K562 (cell line): ENCODE measurements around the gene SH3PXD2B. TPM values are rescaled to one million over a fixed set of nuclear protein-coding genes. Genes with fewer than 3 reads are reported as not detected.

Experiments
- ARNT ChIP-seq, 2 experiments: fragments of 450-650 bp; IDR thresholded peaks; 2 replicates each; pipeline ENCODE4 v1.6.1; 2016; ENCODE audit warnings: mild to moderate bottlenecking in 1 of 2
- CEBPG ChIP-seq, 3 experiments: fragments of 200-800 bp in 1 of 3; sonication (Bioruptor generic) in 1 of 3; sonication (generic) in 1 of 3; formaldehyde crosslinking in 1 of 3; IDR thresholded peaks in 2 of 3; conservative IDR thresholded peaks in 1 of 3; 2 replicates each; pipeline versions ENCODE4 v1.6.1 to v1.8.0; 2016 to 2022; ENCODE audit warnings: missing compliant biosample characterization in 2 of 3, missing genetic modification characterization in 2 of 3, mild to moderate bottlenecking in 1 of 3, missing genetic modification reagents in 1 of 3
- CREB1 ChIP-seq, 2 experiments: sonication (generic) in 1 of 2; formaldehyde crosslinking in 1 of 2; IDR thresholded peaks; 2 replicates each; pipeline versions ENCODE4 v1.6.1 to v1.8.0; 2012 to 2022; ENCODE audit warnings: inconsistent platforms in 1 of 2, mild to moderate bottlenecking in 1 of 2, missing genetic modification reagents in 1 of 2, moderate library complexity in 1 of 2
- DDX20 ChIP-seq: fragments of 450-650 bp; IDR thresholded peaks from 2 replicates; pipeline ENCODE4 v1.6.1; 2016; ENCODE audit warnings: missing genetic modification characterization, low read depth, mild to moderate bottlenecking, missing compliant biosample characterization, moderate library complexity
- E2F5 ChIP-seq: sonication (generic); formaldehyde crosslinking; IDR thresholded peaks from 2 replicates; pipeline ENCODE4 v1.8.0; 2022; ENCODE audit warnings: mild to moderate bottlenecking, missing genetic modification reagents
- ELF4 ChIP-seq: fragments of 450-650 bp; formaldehyde crosslinking; IDR thresholded peaks from 2 replicates; pipeline ENCODE4 v1.4.0; 2022; ENCODE audit warnings: missing genetic modification characterization
- GATAD2A ChIP-seq: fragments of 450-650 bp; IDR thresholded peaks from 2 replicates; pipeline ENCODE4 v1.6.1; 2017
- HDAC8 ChIP-seq: fragments of 450-650 bp; IDR thresholded peaks from 2 replicates; pipeline ENCODE4 v1.6.1; 2016; ENCODE audit warnings: mild to moderate bottlenecking, missing genetic modification characterization, moderate library complexity, missing compliant biosample characterization
- HNRNPH1 ChIP-seq: fragments of 200-400 bp; formaldehyde crosslinking; optimal IDR thresholded peaks from 2 replicates; pipeline ENCODE3; 2017; ENCODE audit warnings: low read depth, mild to moderate bottlenecking, low read length, moderate library complexity
- JUND ChIP-seq, 2 experiments: IDR thresholded peaks; 2 replicates in 1 of 2; 3 replicates in 1 of 2; pipeline ENCODE4 v1.6.1; 2011; ENCODE audit warnings: borderline replicate concordance in 2 of 2, low read depth in 2 of 2, low read length in 2 of 2, improper control_type of control experiment in 1 of 2, missing biosample characterization in 1 of 2, missing genetic modification characterization in 1 of 2, missing genetic modification reagents in 1 of 2
- MEIS2 ChIP-seq: fragments of 450-650 bp; IDR thresholded peaks from 2 replicates; pipeline ENCODE4 v1.6.1; 2014; ENCODE audit warnings: mild to moderate bottlenecking; ENCODE audit not compliant: partially characterized antibody
- NR2C2 ChIP-seq, 2 experiments: fragments of 200-800 bp in 1 of 2; sonication (Bioruptor generic) in 1 of 2; sonication (generic) in 1 of 2; formaldehyde crosslinking in 1 of 2; IDR thresholded peaks; 2 replicates each; pipeline versions ENCODE4 v1.6.1 to v1.8.0; 2016 to 2022; ENCODE audit warnings: mild to moderate bottlenecking in 1 of 2, missing compliant biosample characterization in 1 of 2, missing genetic modification characterization in 1 of 2, missing genetic modification reagents in 1 of 2
- SMAD4 ChIP-seq: fragments of 250-450 bp; sonication (Bioruptor Pico); conservative IDR thresholded peaks from 2 replicates; pipeline ENCODE4 v1.8.0; 2021; ENCODE audit warnings: inconsistent platforms, mild to moderate bottlenecking, moderate library complexity
- ZBTB49 ChIP-seq: sonication (generic); formaldehyde crosslinking; IDR thresholded peaks from 2 replicates; pipeline ENCODE4 v1.8.0; 2022; ENCODE audit warnings: missing genetic modification reagents, mild to moderate bottlenecking, borderline replicate concordance
- ZC3H11A ChIP-seq: IDR thresholded peaks from 2 replicates; pipeline ENCODE4 v1.6.1; 2012; ENCODE audit warnings: low read depth, low read length, improper control_type of control experiment
- ZC3H8 ChIP-seq: fragments of 450-650 bp; IDR thresholded peaks from 2 replicates; pipeline ENCODE4 v1.6.1; 2017
- ZNF263 ChIP-seq: sonication (generic); formaldehyde crosslinking; IDR thresholded peaks from 2 replicates; pipeline ENCODE4 v1.8.0; 2022; ENCODE audit warnings: mild to moderate bottlenecking, missing genetic modification reagents, borderline replicate concordance
- ZNF449 ChIP-seq: fragments of 250-450 bp; sonication (Bioruptor Pico); IDR thresholded peaks from 2 replicates; pipeline ENCODE4 v1.8.0; 2022; ENCODE audit warnings: moderate library complexity, mild to moderate bottlenecking, inconsistent platforms
- polyA plus RNA-seq, 8 experiments: library from polyadenylated mRNA; depleted of rRNA in 4 of 8; stranded (reverse) in 5 of 8; unstranded in 3 of 8; fragments of >200 nt; fragmentation: Nextera tagmentation in 2 of 8; fragmentation: Illumina TruSeq in 1 of 8; extraction: Ambion mirVana in 2 of 8; extraction: Trizol in 1 of 8; gene quantifications; 2 replicates each; pipeline versions ENCODE4 v1.2.1 to v1.2.3, GENCODE V29; 2011 to 2014; ENCODE audit warnings: inconsistent platforms in 1 of 8, missing spikeins in 1 of 8
- total RNA-seq, 7 experiments: library from RNA; depleted of rRNA in 6 of 7; stranded (reverse); fragments of >200 nt in 6 of 7; fragmentation: Illumina TruSeq in 2 of 7; extraction: Trizol in 2 of 7; gene quantifications; 2 replicates each; pipeline versions ENCODE4 v1.2.1 to v1.2.3, GENCODE V29; 2011 to 2021; ENCODE audit warnings: low replicate concordance in 1 of 7
- TF ChIP-seq, protein P1 (sequence below): IDR thresholded peaks from 3 replicates; pipeline ENCODE4 v1.6.1; 2011; ENCODE audit warnings: borderline replicate concordance, mild to moderate bottlenecking; ENCODE audit not compliant: insufficient read length, insufficient read depth

SH3PXD2B gene
- total and polyA plus RNA-seq, 9 of the 15 experiments (the other 6 are each of a cell fraction or from before 2014, with no cell fraction given), result 0.04 to 0.66 (median 0.19) TPM

- TF ChIP-seq E2F5 (no peak), ZBTB49 (no peak), ARNT (IDR thresholded peaks at IDR 0.05) (no peak), CEBPG (CRISPR knock-in tag; IDR thresholded peaks at IDR 0.05) (no peak), CEBPG (tag; conservative IDR thresholded peaks at IDR 0.05 in 1 of 2, IDR thresholded peaks at IDR 0.05 in 1 of 2) (no peak), NR2C2 (CRISPR knock-in tag; IDR thresholded peaks at IDR 0.05) (no peak), NR2C2 (tag; IDR thresholded peaks at IDR 0.05) (peak; percentile 81), ZNF449 (CRISPR knock-in tag) (0 out of 2 replicates have a peak, but pooled peaks have one; percentile 55), ZC3H8 (no peak), ZNF263 (no peak), HDAC8 (peak; percentile 30; the same call in 1 of the 2 replicates), ELF4 (CRISPR knock-in tag) (0 out of 2 replicates have a peak, but pooled peaks have one; percentile 15), GATAD2A (no peak), MEIS2 (no peak), DDX20 (tag) (no peak), SMAD4 (CRISPR knock-in tag) (peak; percentile 66), HNRNPH1 (no peak), JUND (IDR thresholded peaks at IDR 0.05; ENCODE audit: borderline replicate concordance, low read depth, low read length) (peak; percentile 17; the same call in 1 of the 2 replicates), JUND (tag; IDR thresholded peaks at IDR 0.05; ENCODE audit: borderline replicate concordance, low read depth, low read length) (peak; percentile 45; the same call in 1 of the 3 replicates), ZC3H11A (no peak), CREB1 (IDR thresholded peaks at IDR 0.05) (no peak), CREB1 (CRISPR knock-in tag; IDR thresholded peaks at IDR 0.05) (peak; percentile 32; the same call in 1 of the 2 replicates)
- TF ChIP-seq, protein P1, sequence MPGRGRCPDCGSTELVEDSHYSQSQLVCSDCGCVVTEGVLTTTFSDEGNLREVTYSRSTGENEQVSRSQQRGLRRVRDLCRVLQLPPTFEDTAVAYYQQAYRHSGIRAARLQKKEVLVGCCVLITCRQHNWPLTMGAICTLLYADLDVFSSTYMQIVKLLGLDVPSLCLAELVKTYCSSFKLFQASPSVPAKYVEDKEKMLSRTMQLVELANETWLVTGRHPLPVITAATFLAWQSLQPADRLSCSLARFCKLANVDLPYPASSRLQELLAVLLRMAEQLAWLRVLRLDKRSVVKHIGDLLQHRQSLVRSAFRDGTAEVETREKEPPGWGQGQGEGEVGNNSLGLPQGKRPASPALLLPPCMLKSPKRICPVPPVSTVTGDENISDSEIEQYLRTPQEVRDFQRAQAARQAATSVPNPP, result no peak
Observed at GRCh38 chr5:172441262-172441751, 13.0 kb downstream of the SH3PXD2B start (continued).
